ENCODE results near the gene RNF20. TPM values are rescaled to one million over a fixed set of nuclear protein-coding genes. Genes with fewer than 3 reads are reported as not detected.

The RNF20 gene
- total RNA-seq, 1 donor from 2014 or later, result 53.7 TPM

Other genes with a start within 250 kb of the RNF20 start
- gene BAAT, start 148.8 kb upstream of the RNF20 start, total RNA-seq, result not detected
- gene MRPL50, start 135.2 kb upstream of the RNF20 start, total RNA-seq, result 18.2 TPM
- gene ZNF189, start 135.0 kb upstream of the RNF20 start, total RNA-seq, result 17.5 TPM
- 0.35 TPM for gene ALDOB, start 98.1 kb upstream of the RNF20 start, total RNA-seq
- gene PPP3R2, start 61.1 kb downstream of the RNF20 start, total RNA-seq, result not detected
- 0.59 TPM for gene GRIN3A, start 204.8 kb downstream of the RNF20 start, total RNA-seq